Coronary artery (tissue), 2 donors: Measurements from ENCODE around the gene REV3L.
"Not testable (repeated sequence)": the region's sequence is repeated elsewhere in the genome, so short reads cannot be mapped to it uniquely, and the experiment has no call there.

ENCODE experiments used
- DNase-seq: peaks from one replicate; pipeline ENCODE4 v3.0.0-alpha.2; 2017; ENCODE audit warnings: low spot score
- H3K27ac ChIP-seq, 2 donors: fragments of 200-600 bp; sonication (generic); one replicate each; pipeline ENCODE4 v1.5.1; 2016 to 2019
- H3K4me3 ChIP-seq: fragments of 200-600 bp; sonication (generic); 2 replicates; pipeline ENCODE4 v1.5.1; 2016; ENCODE audit warnings: mild to moderate bottlenecking, moderate library complexity
- CTCF ChIP-seq: fragments of 200-600 bp; sonication (generic); IDR thresholded peaks from one replicate; pipeline ENCODE4 v1.5.1; 2019; ENCODE audit warnings: antibody characterized with exemption

REV3L gene

GRCh38 chr6:111523484-111524167 lies 40.6 kb upstream of the REV3L start:
- peak overlapping the region in 1 of 2 donors; percentile 11 for H3K27ac ChIP-seq
- no peak overlapping the region for H3K4me3 ChIP-seq
- no peak for DNase-seq
- no peak for TF ChIP-seq CTCF

- no peak for DNase-seq
- H3K27ac ChIP-seq: no peak overlapping the region
- TF ChIP-seq CTCF: no peak
- H3K4me3 ChIP-seq: no peak overlapping the region
Observed at GRCh38 chr6:111522393-111523020, 39.5 kb upstream of the REV3L start.

- no peak for DNase-seq
- H3K4me3 ChIP-seq: no peak overlapping the region
- no peak for TF ChIP-seq CTCF
- no peak overlapping the region for H3K27ac ChIP-seq
Observed at GRCh38 chr6:111521497-111522270, 38.7 kb upstream of the REV3L start.

- no peak for DNase-seq
- no peak for TF ChIP-seq CTCF
- no peak overlapping the region for H3K27ac ChIP-seq
- no peak overlapping the region for H3K4me3 ChIP-seq
Observed at GRCh38 chr6:111520524-111520923, 37.5 kb upstream of the REV3L start.

GRCh38 chr6:111517965-111518364 lies 34.9 kb upstream of the REV3L start:
- DNase-seq: no peak
- TF ChIP-seq CTCF: no peak
- Histone ChIP-seq H3K4me3 (no peak overlapping the region), H3K27ac (no peak overlapping the region)

GRCh38 chr6:111515259-111515658 lies 32.2 kb upstream of the REV3L start:
- no peak overlapping the region for H3K27ac ChIP-seq
- TF ChIP-seq CTCF: no peak
- DNase-seq: no peak

GRCh38 chr6:111514531-111514930 lies 31.5 kb upstream of the REV3L start:
- not testable (repeated sequence) for DNase-seq, H3K4me3 ChIP-seq, H3K27ac ChIP-seq

More at GRCh38 chr6:111515259-111515658, 32.2 kb upstream of the REV3L start:
- no peak overlapping the region for H3K4me3 ChIP-seq

GRCh38 chr6:111507219-111507618 lies 24.2 kb upstream of the REV3L start:
- H3K4me3 ChIP-seq, DNase-seq: not testable (repeated sequence)

GRCh38 chr6:111505498-111505897 lies 22.5 kb upstream of the REV3L start:
- DNase-seq, H3K4me3 ChIP-seq, H3K27ac ChIP-seq: not testable (repeated sequence)

More at GRCh38 chr6:111507219-111507618, 24.2 kb upstream of the REV3L start:
- not testable (repeated sequence) for H3K27ac ChIP-seq
